SU-DHL-6 (cell line): ENCODE results near the gene NCAM2.

Experiments
- CTCF ChIP-seq: fragments of 200-600 bp; sonication (generic); IDR thresholded peaks from one replicate; pipeline ENCODE4 v1.5.1; 2017; ENCODE audit warnings: antibody characterized with exemption, mild to moderate bottlenecking, low read length, moderate library complexity; ENCODE audit not compliant: insufficient read depth, poor library complexity, severe bottlenecking
- EZH2phosphoT487 ChIP-seq: fragments of 200-600 bp; sonication (generic), shearing (Covaris generic); conservative IDR thresholded peaks from 2 replicates; pipeline ENCODE4 v1.6.1; 2018; ENCODE audit warnings: mild to moderate bottlenecking, antibody characterized with exemption, low read length, moderate library complexity, mixed read lengths

GRCh38 chr21:21076491-21076890 lies 78.3 kb downstream of the NCAM2 start:
- TF ChIP-seq CTCF (no peak), EZH2phosphoT487 (no peak)
